HG03565 (cell line): Measurements from ENCODE around the gene DAPK2.
"Not testable (repeated sequence)": the region's sequence is repeated elsewhere in the genome, so short reads cannot be mapped to it uniquely, and the experiment has no call there.

Source experiments
- ATAC-seq: cut with Tn5 transposase; IDR thresholded peaks from one replicate; pipeline ENCODE4 v1.9.1; 2021; ENCODE audit warnings: mild to moderate bottlenecking, moderate library complexity; ENCODE audit not compliant: unreplicated experiment

The DAPK2 gene

GRCh38 chr15:64046421-64047153, at the start of gene DAPK2:
Gene DAPK2 (minus strand): TSS chr15:64046485. CDS start chr15:64040261, 6,224 bp downstream.
- no peak for ATAC-seq

GRCh38 chr15:64095431-64095794, 49.1 kb upstream of the DAPK2 start:
- ATAC-seq = no peak

- ATAC-seq = peak; percentile 58
Observed at GRCh38 chr15:64093627-64094417, 47.5 kb upstream of the DAPK2 start, which contains the start of gene CIAO2A. Gene CIAO2A (minus strand): TSS chr15:64093838. CDS start chr15:64093768, 70 bp downstream.

GRCh38 chr15:64092864-64093626, 46.8 kb upstream of the DAPK2 start:
- ATAC-seq = no peak

- no peak for ATAC-seq
Observed at GRCh38 chr15:64092075-64092820, 46.0 kb upstream of the DAPK2 start.

GRCh38 chr15:64090527-64090926, 44.2 kb upstream of the DAPK2 start:
- ATAC-seq = no peak

GRCh38 chr15:64089543-64090280, 43.4 kb upstream of the DAPK2 start:
- no peak for ATAC-seq

GRCh38 chr15:64082757-64083156, 36.5 kb upstream of the DAPK2 start:
- no peak for ATAC-seq

- not testable (repeated sequence) for ATAC-seq
Observed at GRCh38 chr15:64073496-64073895, 27.2 kb upstream of the DAPK2 start.

GRCh38 chr15:64072812-64073211, 26.5 kb upstream of the DAPK2 start:
- ATAC-seq = no peak

GRCh38 chr15:64071931-64072765, 25.9 kb upstream of the DAPK2 start:
- no peak for ATAC-seq

GRCh38 chr15:64070965-64071851, 24.9 kb upstream of the DAPK2 start:
- no peak for ATAC-seq

GRCh38 chr15:64070106-64070505, 23.8 kb upstream of the DAPK2 start:
- no peak for ATAC-seq

- ATAC-seq = no peak
Observed at GRCh38 chr15:64068133-64068532, 21.8 kb upstream of the DAPK2 start.

GRCh38 chr15:64067564-64068030, 21.3 kb upstream of the DAPK2 start:
- no peak for ATAC-seq

- ATAC-seq = no peak
Observed at GRCh38 chr15:64066451-64066850, 20.2 kb upstream of the DAPK2 start.

- ATAC-seq = no peak
Observed at GRCh38 chr15:64060716-64061115, 14.4 kb upstream of the DAPK2 start.

- ATAC-seq = not testable (repeated sequence)
Observed at GRCh38 chr15:64059104-64059503, 12.8 kb upstream of the DAPK2 start.
